GDM1 (cell line): Measurements from ENCODE around the gene TXNRD2.

ENCODE experiments used
- DNase-seq: peaks from one replicate; lab custom pipeline; 2025; lab: John Stamatoyannopoulos, UW

TXNRD2 gene

DNA sequence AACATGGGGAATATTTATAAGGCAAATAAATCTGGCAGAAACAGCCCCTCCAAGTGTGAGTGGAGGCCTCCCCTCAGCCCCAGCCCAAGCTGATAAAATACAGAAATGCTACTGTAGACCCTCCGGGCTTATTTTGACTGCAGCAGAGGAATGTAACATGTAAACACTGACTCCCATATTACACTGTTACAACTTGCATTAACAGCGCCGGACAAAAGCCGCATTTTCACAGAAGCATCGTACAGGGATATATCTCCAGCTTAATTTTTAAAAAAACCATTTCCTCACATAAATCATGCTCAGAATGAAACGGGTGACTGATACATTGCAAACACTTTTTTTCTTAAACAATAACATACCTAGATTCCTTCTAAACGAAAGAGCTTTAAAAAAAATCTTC is 36.7 kb downstream of the TXNRD2 start:
- DNase-seq: no peak

DNA sequence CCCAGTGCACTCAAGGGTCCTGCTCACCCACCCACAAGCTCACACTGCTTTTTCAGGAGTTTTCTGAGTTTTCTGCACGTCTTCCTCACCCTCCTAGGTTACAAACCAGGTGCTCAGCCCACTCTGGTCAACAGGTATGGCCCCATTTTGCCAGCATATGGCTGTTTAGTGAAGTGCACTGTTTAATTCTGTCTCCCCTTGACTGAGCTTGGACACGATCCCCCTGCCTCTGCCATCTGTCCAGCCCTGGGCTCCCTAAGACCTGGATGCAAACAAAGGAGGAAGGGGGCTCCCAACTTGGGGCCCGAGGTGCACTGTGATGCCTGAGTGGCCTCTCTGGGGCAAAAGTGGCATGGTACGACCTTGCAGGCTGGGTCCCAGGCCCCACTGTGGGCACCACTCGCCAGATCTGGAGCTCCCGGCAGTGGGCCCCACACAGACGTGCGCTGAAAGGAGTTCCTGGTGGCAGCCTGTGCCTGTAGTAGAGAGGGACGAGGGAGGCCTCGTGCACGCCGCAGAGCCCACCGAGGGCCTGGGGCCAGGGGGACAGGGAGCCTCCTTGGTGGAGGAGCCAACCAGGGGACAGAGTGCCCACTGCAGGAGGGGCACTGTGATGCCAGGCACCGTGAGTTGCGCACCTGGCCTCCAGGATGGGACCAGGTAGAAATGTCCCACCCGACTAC is 37.3 kb downstream of the TXNRD2 start:
- no peak for DNase-seq

DNA sequence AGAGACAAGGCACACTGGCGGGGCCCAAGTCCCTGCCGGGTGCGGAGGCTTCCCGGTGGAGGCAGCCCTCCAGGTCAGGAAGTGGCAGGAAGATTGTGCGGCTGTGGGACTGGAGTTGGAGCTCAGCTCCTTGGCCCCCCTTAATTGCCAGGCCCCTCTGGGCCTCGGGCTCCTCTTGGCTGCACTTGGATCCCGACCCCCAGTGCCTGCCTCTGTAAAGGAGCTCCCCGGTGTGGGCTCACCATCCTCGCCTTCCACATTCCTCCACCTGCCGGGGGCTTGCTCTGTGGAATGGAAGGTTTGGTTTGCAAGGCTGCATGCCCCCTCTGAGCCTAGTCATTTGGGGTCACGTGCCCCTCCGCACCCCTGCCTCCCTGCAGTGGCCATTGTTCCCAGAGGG is 38.1 kb downstream of the TXNRD2 start:
- DNase-seq: no peak

DNA sequence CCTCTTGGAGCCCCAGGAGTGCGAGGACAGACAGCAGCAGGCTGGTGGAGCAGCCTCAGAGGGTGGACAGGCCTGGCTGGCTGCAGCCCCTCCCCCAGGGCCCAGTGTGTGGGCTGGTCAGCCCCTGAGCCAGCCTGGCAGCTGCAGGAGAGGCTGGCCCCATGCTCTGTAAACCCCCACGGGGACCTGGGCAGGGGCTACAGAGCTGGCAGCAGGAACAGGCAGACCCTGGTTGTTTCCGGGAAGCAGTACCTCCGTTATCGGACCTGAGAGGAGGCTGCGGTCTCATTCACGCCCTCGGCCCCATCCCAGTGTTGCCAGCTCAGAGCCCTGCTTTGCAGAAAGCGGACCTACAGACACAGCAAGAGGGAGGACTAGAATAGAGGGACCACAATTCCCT is 38.6 kb downstream of the TXNRD2 start:
- no peak for DNase-seq

DNA sequence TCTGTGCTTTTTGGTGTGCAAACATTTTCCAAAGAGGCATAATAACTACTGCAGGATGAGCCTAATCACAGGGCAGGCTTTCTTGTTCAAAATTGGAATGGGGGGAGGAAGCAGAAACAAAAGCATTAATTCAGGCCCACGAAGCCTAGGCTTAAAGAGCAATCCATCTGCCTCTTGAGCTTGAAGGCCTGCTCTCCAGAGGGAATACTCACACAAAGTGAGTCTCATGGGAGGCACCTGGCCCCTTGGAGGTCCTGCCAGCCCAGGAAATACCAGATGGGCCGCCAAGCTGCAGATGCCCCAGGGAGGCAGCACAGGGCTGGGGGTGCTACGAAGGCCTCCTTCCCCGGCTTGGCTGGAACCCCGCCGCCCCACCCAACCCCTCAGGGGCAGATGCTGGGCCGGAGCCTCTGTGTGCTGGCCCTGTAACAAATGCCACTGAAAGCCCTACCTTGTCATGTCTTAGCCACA is 39.3 kb downstream of the TXNRD2 start:
- DNase-seq: no peak

DNA sequence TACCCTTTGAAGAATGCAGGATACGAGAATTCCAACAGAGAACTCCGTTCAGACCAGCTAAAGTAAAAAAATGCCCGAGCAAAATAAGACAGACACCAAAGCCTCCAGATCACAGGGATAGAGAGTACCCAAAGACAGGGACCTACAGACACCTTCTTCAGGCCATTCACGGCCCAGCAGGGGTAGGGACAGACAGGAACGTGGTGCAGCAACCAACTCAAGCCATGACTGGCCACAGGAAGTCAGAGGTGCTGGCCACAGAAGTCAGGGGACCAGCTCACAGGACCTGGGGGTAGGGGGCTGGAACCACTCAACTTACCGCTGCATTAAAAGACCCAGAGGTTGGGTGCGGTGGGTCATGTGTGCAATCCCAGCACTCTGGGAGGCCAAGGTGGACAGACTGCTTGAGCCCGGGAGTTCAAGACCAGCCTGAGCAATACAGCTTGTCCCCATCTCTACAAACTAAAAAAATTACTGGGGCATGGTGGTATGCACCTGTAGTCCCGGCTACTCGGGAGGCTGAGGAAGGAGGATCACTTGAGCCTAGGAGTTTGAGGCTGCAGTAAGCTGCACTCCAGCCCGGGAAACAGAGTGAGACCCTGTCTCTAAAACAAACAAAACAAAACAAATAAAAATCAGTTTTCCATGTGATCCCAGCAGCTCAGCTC is 39.9 kb downstream of the TXNRD2 start:
- DNase-seq: no peak

DNA sequence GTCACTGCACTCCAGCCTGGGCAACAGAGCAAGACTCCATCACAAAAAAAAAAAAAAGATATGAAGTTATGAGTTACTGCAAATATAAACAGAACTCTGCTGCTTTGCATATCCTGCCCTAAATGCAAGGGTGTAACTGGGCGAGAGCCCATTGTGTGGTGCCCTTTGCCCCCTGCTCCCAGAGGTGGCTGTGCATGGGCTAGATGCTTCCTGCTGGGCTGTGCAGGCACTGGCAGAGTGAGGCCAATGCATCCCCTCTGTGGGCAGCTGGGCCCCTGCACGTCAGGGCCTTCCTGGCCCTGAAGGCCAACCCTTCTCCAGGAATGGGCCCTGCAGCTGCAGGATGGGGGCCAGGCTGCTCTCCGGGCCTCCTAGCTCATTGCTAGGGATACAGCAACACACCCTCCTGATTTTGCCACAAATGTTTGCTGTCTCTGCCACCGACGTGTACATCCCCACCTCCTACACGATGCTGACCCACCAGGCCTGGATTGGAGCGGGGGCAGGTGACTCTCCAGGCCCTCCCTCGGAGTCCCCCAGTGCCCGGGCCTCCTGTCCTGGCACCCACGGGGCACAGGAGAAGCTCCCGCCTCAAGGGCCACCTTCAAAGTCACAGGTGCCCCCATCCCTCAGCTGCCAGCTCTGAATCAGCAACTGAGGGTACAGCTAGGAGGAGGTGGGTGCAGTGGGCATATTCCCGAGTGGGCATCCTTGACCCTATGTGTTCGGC is 40.7 kb downstream of the TXNRD2 start:
- DNase-seq: no peak

DNA sequence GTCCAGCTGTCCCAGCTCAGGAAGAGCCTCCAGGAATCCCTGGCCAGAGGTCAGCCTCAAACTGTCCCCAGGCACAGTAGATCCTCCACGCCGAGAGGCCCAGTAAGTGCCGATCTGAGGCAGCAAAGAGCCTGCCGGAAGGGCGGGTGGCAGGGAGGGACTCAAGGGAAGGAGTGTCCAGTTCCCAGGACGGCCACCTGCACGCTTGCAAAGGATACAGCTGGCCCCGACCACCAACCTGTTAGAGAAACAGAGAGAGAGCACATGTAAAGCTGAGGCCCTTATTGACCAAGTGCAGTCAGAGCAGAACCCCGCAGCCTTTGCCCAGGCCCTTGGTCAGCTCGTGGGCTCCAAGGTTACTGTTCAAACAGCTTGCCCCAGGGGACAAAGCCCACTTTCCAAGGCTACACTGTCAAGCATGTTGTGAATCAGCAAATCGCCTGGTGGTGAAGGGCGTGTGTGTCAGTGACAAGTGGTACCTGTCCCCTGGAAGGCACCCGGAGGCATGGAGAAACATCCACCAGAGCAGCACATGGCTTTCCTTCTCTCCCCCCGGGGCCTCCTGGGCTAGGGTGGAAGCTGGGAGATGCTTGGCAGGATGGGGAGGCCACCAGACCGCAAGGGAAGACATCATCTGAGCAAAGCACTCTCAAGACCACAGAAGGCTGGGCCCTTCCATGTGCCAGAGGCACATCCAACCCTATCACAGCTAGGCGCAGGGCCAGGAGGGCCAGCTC is 42.6 kb downstream of the TXNRD2 start:
- DNase-seq: no peak

DNA sequence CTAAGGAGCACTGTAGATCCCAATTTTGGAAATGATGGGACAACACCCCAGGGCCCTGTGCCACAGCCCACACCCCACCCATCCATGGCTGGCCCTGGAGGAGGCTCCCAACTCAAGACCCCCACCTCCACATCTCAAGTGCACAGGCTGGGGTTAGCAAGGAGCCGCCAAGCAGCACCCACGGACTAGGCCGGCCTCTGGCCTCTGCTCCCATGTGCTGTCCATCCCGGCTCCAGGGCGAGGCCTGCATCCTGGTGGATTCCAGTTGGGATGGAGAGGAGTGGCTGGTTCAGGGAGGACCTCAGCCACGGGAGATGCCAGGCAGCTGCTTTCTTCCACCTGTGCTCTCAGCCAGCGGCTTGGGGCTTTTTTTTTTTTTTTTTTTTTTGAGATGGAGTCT is 43.5 kb downstream of the TXNRD2 start:
- DNase-seq: no peak

DNA sequence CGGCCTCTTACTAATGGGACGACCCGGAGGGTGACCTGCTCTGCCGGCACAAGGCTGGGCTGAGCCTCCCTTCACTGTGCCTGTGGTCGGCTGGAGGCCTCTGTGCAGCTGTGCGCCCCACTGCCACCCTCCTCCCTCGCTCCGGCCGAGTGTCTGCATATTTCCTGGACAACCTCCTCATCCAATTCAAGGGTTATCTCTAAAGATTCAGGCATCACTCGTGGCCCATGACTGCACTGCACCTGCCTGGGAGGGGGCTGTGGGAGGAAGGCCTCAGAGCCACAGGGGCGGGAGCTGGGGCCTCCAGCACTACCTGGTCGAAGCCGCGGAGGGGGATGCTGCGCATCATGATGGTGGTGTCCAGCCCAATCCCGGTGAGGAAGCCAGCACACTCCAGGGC is 43.9 kb downstream of the TXNRD2 start:
- DNase-seq: no peak

DNA sequence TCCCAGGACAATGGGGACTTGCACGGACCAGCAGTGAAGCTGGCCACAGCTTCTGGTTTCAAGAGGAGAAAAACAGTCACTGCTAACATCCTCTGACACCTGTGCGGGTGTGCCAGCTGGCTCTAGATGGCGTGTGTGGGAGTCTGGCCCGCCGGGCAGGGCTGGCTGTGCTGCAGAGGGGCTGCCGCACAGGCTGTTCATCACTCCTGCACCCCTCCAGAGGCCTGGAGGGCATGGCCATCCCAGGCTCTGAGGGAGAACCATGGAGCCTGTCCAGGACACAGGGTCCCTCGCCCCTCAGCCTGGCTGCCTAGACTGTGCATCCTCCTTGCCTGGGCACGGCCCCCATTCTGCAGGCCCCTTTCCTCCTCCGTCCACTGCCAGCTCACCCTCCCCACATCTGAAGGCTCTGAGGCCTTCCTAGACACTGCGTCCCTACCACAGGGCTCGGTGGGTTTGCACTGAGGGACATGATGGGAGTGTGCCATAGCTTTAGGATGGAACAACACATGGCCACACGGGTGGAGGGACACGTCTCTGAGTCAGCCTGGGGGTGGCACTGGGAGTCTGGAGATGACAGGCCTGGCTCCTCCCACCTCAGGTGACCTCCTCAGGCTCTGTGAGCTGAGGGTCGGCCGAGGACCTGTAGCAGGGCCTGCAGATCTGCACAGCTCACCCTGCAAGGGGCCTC is 44.8 kb downstream of the TXNRD2 start:
- no peak for DNase-seq

DNA sequence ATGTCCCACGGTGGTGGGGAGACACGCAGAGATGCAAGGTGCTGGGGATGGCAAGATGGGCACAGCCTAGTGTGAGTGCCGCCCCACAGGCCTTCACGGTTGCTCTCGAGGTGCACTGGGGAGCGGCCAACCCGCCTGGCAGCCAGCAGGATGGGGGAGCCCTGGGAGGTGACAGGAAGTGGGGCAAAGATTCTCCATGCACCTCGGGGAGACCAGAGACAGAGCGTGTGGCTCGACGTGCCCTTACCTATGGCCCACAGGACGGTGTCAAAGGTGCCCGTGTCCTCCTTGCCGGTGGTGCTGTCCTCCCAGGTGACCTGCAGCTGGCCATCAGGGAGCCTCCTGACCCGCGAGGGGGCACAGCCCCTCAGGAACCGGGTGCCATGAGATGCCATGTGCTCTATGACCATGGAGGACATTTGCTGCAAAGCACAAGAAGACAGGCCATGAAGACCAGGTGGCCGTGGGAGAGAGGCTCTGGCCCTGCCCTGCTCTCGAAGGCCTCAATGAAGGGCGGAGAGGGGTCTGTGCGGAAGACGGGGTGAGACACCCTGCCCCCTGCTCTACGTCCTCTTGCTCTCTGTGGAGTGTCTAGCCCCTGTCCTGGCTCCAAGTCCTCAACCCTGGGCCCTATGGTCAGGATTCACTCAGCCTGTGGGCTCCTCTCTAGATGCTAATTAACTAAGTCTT is 46.3 kb downstream of the TXNRD2 start:
- DNase-seq: no peak

DNA sequence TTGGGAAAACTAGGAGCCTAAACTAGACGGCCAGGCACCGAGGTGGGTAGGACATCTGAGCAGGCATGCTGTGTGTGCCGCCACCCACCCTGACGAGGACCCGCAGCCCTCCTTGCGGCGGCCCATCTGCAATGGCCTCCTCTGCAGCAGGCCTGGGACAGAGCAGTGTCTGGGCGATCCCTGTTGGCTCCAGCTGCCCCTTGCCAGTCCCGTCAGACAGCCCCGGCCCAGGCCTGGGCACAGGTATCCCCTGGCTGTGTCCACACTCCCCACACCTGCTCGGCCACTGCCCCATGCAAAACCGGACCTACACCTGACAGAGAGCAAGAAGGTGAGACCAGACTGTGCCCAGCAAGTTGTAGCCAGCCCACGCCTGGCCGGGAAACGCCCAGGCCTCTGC is 48.3 kb downstream of the TXNRD2 start:
- no peak for DNase-seq

DNA sequence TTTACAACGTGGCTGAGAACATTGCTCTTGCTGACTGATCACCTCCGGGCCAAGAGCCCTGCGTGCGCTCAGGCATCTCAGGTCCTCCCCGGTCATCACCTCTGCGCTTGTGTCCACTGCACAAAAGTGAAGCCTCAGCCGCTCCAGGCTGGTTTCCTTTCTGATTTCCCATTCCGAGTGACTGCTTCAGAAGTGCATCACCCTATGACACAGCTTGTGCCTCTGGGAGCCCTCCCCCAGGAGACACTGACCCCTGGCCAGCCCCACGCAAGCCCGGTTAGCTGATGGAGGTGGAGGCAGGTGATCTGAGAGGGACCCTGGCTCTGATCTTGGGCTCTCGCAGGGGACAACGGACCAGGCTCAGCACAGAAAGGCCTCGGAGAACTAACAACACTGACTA is 48.7 kb downstream of the TXNRD2 start:
- no peak for DNase-seq

DNA sequence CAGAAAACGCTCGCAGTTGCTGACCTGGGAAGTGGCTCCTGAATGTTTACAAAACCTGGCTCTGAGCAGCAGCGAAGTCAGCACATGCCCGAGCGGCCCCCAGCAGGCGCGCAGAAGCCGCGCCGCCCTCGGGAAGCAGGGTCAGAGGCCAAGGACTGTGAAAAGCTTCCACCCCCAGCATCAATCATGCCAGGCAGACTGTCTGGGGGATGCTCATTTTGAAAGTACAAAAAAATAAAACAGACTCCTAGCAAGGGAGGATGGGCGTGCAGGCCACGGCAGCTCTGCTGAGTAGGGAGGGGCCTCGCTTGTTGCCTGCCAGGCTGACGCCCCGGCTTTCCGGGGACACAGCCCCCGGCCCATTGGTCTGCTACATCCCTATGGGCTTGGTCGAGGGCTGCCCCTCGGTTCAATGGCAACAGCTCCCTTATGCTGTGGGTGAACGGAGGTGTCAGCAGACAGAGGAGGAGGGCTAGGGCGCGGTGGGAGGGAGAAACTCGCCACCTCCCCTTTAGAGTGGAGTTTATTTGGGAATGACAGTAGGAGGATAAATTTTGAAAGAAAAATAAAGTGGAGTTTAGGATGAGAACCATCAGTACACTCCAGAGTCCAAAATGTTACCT is 49.2 kb downstream of the TXNRD2 start:
- no peak for DNase-seq

DNA sequence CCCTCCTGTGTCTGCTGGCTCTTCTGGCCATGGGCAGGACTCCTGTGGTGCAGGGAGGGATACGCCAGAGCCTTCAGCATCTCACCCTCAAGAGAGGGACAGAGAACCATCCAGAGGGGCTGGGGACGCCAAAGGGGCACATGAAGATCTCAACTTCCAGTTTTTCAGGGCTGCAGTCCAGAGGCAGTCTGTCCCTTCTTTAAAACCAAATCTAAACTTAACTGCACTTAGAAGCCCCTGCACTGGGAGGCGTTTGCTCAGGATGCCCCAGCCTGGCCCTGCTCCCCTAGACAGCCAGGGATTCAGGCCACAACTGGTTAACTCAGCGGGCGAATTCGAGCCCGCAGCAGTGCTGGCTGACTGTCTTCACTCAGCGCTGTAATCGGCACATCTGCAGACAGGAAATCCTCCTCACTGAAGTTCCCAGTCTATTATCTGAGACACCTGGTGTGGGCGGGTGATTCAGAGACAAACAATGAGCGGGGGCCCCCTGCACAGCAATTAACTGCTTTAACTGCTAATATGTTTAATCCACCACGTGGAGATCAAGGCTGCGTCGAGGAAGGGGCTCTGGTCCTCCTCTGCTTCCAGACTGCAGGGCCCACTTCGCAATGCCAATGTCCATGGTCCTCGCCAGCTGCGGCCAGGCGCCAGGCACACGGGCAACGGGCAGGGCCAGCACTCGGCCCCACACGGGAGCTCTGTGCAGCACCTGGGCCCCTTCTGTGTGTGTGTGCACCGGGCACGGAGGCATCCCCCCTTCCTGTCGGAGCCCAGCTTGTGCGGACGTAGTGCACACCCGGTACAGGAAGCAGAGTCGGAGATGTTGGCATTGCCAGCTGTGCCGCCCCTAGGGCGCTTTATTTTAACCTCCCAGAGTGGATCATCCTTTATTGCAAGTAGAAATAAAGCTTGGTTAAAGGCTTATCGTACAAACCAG is 50.0 kb downstream of the TXNRD2 start:
- DNase-seq: peak; percentile 23

DNA sequence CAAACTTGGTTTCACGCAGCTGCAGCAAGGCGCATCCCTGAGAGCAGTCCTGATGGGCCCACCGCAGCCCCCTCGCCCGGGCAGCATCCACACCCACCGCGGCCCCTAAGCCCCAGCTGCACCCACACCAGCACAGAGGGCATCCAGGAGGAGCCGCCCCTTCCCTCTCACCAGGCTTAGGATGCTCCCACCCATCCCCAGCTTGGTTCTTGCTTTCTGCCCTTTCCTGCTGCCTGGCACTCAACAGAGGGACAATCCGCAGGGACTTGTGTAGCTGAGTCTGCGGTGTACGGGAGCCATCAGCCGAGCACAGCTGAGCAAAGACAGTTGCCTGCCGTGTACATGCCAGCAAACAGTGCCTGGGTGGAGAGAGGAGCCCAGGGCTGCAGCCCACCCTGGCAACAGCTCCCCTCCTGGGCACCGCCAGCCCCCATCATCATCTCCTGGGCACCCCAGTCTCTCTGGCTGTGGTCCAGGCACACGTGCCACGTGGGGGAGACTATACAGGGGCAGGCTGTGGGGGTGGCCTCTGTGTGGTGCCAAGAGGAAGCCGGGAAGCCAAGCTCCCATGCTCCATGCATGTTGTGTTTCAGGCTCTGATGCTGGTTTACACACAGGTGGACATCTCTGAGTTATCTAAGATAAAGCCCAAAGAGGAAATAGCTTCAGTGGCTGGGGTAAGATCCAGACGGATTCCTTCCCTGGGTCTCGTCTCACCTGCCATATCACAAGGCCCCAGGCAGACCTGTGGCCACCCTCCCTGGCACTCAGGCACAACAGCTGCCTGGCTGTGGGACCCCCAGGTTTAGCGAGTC is 50.9 kb downstream of the TXNRD2 start:
- no peak for DNase-seq

DNA sequence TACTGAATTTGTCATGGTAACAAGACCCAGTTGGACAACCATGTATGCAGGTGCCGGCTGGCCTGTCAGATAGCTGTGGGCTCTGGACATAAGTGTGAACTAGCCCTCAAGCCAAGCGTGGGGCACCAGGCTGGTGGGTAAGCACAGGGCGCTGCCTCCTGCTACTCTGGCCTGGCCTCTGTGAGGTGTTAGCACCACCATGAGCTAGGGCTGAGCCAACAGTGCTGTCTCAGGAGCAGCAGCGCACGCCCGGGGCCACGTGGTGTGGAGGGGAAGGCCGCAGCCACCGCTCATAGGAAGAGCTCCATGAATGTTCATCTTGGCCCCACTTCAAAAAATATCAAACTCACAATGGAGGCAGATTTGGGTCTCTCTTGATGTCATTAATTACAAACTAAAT is 51.7 kb downstream of the TXNRD2 start:
- DNase-seq: no peak
